Hematopoietic multipotent progenitor cell treated with erythropoietin and hydrocortisone succinate and interleukin-3 and kit ligand, for 15 days (in vitro differentiated cells): ENCODE data around the gene CLIP2.
"Not testable (repeated sequence)": the region's sequence is repeated elsewhere in the genome, so short reads cannot be mapped to it uniquely, and the experiment has no call there.

Source experiments
- DNase-seq: peaks from one replicate; pipeline ENCODE4 v3.0.0-alpha.2; 2015; ENCODE audit warnings: low spot score

CLIP2 gene

DNA sequence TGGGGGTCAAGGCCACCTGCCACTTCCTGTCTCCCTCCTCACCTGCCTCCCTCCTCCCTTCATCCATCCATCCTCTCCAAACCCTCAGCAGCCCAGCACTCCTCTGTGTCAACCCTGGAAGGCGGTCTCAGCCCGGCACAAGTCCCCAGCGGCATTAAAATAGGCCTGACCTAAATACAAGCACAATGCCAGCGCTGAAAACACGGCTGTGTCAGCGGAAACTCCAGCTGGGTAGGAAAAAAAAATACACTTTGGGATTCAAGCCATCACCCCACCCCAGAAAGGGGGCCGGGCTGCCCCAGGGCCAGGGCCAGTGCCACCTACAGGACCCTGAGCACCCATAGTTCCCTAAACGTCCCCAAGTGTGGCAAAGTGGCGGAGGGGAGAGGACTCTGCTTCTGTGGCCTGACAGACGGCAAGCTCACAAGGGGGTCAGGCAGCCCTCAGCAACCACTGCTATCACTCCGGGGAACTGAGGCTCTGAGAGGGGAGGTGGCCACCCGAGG lies 141.8 kb downstream of the CLIP2 start:
- DNase-seq = no peak

DNA sequence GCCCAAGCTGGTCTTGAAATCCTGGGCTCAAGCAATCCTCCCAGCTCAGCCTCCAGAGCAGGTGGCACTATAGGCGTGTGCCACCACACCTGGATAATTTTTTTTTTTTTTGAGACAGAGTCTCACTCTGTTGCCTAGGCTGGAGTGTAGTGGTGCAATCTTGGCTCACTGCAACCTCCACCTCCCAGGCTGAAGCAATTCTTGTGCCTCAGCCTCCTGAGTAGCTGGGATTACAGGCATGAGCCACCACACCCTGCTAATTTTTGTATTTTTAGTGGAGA lies 148.0 kb downstream of the CLIP2 start:
- DNase-seq = not testable (repeated sequence)

- DNase-seq = no peak
Observed at GRCh38 chr7:74438327-74438726, 149.1 kb downstream of the CLIP2 start.

DNA sequence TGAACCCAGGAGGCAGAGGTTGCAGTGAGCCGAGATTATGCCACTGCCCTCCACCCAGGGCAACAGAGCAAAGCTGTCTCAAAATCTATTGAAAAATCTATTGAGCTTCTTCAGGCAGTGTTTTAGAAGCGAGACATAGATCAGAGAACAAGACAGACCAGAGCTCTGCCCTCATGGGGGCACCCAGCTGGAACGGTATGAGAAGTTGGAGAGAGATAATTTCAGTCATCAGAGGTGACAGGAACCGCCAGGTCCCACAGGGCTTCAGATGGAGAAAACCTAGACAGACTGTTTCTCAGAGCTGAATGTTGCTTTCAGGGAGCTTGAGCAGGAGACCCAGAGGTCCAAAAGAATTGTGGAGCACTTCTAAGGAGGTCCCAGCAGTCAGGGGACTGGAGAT lies 150.3 kb downstream of the CLIP2 start:
- DNase-seq = no peak

DNA sequence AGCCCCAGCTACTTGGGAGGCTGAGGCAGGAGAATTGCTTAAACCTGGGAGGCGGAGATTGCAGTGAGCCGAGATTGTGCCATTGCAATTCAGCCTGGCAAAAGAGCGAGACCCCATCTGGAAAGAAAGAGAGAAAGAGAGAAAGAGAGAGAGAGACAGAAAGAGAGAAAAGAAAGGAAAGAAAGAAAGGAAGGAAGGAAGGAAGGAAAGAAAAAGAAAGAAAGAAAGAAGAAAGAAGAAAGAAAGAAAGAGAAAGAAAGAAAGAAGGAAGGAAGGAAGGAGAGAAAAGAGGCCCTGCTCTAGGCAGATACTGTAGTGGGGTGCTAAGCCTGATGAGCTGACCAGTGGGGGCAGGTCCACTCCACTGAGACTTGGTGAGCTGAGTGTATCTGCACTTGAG lies 150.9 kb downstream of the CLIP2 start:
- DNase-seq = not testable (repeated sequence)

DNA sequence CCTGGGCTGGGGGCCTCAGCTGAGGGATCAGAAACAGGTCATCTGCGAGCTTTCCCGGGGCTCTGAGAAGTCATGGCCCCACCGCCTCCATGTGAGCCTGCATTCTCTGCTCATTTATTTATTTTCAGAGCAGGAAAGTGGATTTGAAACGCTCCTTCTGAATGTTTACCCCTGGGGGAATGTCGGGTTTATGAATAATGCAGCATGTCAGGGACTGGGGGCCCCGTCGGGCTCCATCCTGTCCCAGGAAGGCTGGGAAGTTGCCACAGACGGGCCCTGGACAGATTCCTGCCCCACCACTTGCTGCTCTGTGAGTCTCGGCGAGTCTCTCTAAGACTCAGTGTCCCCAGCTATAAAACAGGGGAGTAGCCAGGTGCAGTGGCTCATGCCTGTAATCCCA lies 152.6 kb downstream of the CLIP2 start:
- no peak for DNase-seq

GRCh38 chr7:74443543-74444247 lies 154.5 kb downstream of the CLIP2 start:
- no peak for DNase-seq

- DNase-seq = no peak
Observed at GRCh38 chr7:74449144-74449543, 159.9 kb downstream of the CLIP2 start.

- DNase-seq = peak; percentile 70
Observed at GRCh38 chr7:74449809-74450397, 160.7 kb downstream of the CLIP2 start.

GRCh38 chr7:74452748-74453321 lies 163.6 kb downstream of the CLIP2 start:
- DNase-seq = no peak

DNA sequence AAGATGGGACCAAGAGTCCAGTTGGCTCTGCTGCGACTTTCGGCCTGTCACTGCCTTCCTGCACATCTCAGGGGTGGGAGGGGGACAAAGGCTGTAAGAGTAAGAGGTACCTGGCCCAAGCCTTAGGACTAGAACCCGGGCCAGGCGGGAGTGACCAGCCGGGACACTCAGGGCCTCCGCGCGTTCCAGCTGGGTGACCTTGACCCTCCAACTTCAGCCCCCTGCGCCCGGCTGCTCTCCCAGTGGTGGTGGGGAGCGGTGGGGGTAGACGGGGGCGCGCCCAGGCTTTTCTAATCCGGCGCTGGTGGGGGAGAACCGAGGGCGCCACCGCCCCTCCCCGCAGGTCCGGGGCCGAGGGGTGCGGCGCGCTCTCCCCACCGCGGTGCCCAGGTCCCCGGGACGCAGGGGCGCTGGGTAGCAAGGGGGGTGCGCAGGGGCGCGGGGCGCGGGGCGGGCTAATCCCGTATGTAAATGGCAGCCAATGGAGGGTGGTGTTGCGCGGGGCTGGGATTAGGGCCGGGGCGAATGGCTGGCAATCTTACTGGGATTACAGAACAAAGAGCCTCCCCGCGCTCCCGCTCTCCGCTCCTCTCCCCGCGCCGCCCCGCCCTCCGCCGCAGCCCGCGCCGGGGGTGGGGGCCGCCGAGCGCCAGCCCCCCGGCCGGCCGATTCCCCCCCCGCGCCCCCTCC lies 164.3 kb downstream of the CLIP2 start, which contains the start of gene GTF2IRD1:
TSS of gene GTF2IRD1 (plus strand) at position 585 of the 690 bp plus-strand sequence. CDS start 54,175 bp downstream, outside the sequence.
- DNase-seq = no peak

DNA sequence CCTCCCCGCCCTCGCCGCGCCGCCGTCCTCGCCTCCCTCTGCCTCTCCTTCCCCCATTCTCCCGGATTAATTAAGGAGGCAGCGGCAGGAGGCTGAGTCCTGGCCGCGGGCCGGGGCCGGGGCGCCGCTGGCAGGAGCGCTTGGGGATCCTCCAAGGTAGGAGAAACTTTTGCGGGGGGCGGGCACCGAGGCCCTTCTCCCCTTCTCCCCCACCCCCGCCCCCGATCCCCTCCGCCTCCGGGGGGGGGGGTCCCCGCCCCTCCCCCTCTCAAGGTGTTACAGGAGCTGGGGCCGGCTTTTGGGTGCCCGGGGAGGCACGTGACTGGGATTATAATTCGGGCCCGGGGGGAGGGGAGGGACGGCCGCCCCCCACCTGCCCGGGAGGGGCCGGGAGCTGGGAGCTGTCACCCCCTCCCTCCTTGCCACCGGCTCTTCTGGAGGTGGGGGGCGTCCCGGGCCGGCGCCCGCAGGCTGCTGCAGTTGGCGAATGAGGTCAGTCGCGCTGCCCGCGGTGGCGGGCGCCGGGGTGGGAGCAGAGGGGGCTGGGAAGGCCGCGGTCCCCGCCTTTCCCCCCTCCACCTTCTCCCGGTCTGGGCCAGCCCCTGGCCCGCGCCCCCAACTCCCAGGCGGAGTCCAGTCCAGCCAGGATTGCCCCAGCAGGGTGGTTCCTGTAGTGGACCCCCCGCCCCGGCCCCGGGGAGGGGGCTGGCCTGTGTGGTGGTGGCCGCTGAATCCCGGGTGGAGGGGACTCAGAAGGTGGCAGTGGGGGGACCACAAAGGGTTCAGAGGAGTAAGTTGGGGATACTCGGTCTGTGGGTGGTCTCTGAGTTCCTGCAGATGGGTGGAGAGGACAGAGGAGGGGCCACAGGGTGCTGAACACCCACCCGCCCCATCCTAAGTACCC lies 165.1 kb downstream of the CLIP2 start:
- DNase-seq = no peak

DNA sequence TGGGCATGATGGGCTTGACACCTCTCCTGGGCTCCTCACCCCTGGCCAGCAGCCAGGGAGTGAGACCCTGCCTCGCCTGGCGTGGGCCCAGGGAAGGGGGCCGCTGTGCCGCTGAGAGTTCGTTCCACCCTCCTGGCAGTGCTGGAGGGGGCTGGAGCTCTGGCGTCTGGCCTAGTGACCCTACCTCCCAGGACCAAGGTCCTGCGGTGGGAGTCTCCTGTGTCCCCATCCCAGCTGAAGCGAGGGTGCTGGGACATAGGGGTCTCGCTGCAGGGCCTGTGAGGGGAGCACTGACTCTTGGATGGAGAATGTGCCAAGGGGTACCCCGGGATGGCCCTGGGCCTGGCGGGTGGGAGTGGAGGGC lies 165.7 kb downstream of the CLIP2 start:
- DNase-seq = no peak

DNA sequence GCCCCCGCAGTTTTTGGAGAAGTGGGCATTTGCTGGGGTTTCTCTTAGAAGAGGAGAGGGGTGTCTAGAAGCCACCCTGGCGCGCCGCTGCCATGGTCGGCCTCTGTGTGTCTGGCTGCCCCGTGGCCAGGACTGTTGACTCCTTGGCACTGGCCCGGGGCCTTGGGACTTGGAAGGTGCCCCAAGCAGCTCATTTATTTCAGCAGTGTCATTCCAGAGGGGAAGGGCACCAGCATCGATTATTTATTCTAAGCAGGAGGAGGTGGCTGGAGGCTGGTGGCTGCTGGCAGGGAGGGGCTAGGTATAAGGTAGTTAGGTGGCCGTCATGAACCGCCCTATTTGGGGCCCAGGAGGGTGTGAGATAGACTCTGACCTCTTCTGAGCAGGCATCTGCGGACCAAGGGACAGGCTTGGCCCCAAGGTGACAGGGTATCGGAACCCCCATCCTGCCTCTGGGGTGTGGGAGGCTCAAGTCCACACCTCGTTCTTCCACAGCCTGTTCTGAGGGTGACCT lies 166.1 kb downstream of the CLIP2 start:
- DNase-seq = no peak
